Endodermal cell (in vitro differentiated cells): Measurements from ENCODE around the gene PYGO2. TPM values are rescaled to one million over a fixed set of nuclear protein-coding genes. Genes with fewer than 3 reads are reported as not detected.

Experiments used
- DNase-seq: peaks from one replicate; pipeline ENCODE4 v3.0.0-alpha.2; 2017
- H3K27ac ChIP-seq: 2 replicates; pipeline ENCODE4 v1.5.1; 2013; ENCODE audit warnings: mild to moderate bottlenecking, low read depth, low read length, moderate library complexity
- H3K27me3 ChIP-seq: 2 replicates; pipeline ENCODE4 v1.6.1; 2013; ENCODE audit warnings: mild to moderate bottlenecking, low read length, moderate library complexity; ENCODE audit not compliant: insufficient read depth, control insufficient read depth, poor library complexity, severe bottlenecking
- H3K36me3 ChIP-seq: 2 replicates; pipeline ENCODE4 v1.7.0; 2013; ENCODE audit warnings: mild to moderate bottlenecking, low read length, moderate library complexity; ENCODE audit not compliant: control insufficient read depth, insufficient read depth
- H3K4me1 ChIP-seq: one replicate; pipeline ENCODE4 v1.7.0; 2013; ENCODE audit warnings: low read length; ENCODE audit not compliant: control insufficient read depth, insufficient read depth
- H3K4me3 ChIP-seq: 2 replicates; pipeline ENCODE4 v1.5.1; 2013; ENCODE audit warnings: mild to moderate bottlenecking, low read length, moderate library complexity
- H3K9ac ChIP-seq: 2 replicates; pipeline ENCODE4 v1.6.1; 2013; ENCODE audit warnings: mild to moderate bottlenecking, low read length, moderate library complexity; ENCODE audit not compliant: poor library complexity, severe bottlenecking; ENCODE audit errors: extremely low read depth
- H3K9me3 ChIP-seq: 2 replicates; pipeline ENCODE4 v1.6.1; 2013; ENCODE audit warnings: mild to moderate bottlenecking, low read length, moderate library complexity; ENCODE audit not compliant: control insufficient read depth
- H3K27ac Mint-ChIP-seq: 2 replicates; pipeline ENCODE4 v1.8.0; 2020; ENCODE audit warnings: mixed read lengths
- H3K27me3 Mint-ChIP-seq: 2 replicates; pipeline ENCODE4 v1.8.0; 2021; ENCODE audit warnings: mild to moderate bottlenecking, mixed read lengths; ENCODE audit not compliant: insufficient read depth
- H3K36me3 Mint-ChIP-seq: 2 replicates; pipeline ENCODE4 v1.8.0; 2020; ENCODE audit warnings: low read depth, mixed read lengths
- H3K4me1 Mint-ChIP-seq: 2 replicates; pipeline ENCODE4 v1.8.0; 2020; ENCODE audit warnings: mixed read lengths
- H3K4me3 Mint-ChIP-seq: 2 replicates; pipeline ENCODE4 v1.8.0; 2020; ENCODE audit warnings: mild to moderate bottlenecking, moderate library complexity, mixed read lengths
- H3K9me3 Mint-ChIP-seq: 2 replicates; pipeline ENCODE4 v1.8.0; 2020; ENCODE audit warnings: mild to moderate bottlenecking, mixed read lengths
- WGBS, 2 experiments: methylation state at CpG; one replicate each; pipeline versions ENCODE4 v1.1.5 to v1.1.7; 2013; ENCODE audit warnings: missing lambda C conversion rate in 2 of 2, mixed read lengths in 1 of 2; ENCODE audit not compliant: insufficient coverage in 1 of 2, insufficient read length in 1 of 2; 5-methylcytosine and 5-hydroxymethylcytosine counted together
- total RNA-seq, 2 donors: library from RNA; stranded (reverse); fragmentation: NEBNext Ultra II Directional in 1 of 2; extraction: Animal tissue kit (Norgen Biotek cat#: 25700) in 1 of 2; gene quantifications; 2 replicates in 1 of 2; 3 replicates in 1 of 2; pipeline ENCODE4 v1.2.1, GENCODE V29; 2021
- TF ChIP-seq, protein P1 (sequence below): fragments of 200-600 bp; sonication (generic); conservative IDR thresholded peaks from 2 replicates; pipeline ENCODE4 v1.5.0; 2021; ENCODE audit warnings: antibody characterized with exemption, mild to moderate bottlenecking

PYGO2 gene
- total RNA-seq, 2 donors from 2014 or later, result 33.4 to 40.4 TPM

DNA sequence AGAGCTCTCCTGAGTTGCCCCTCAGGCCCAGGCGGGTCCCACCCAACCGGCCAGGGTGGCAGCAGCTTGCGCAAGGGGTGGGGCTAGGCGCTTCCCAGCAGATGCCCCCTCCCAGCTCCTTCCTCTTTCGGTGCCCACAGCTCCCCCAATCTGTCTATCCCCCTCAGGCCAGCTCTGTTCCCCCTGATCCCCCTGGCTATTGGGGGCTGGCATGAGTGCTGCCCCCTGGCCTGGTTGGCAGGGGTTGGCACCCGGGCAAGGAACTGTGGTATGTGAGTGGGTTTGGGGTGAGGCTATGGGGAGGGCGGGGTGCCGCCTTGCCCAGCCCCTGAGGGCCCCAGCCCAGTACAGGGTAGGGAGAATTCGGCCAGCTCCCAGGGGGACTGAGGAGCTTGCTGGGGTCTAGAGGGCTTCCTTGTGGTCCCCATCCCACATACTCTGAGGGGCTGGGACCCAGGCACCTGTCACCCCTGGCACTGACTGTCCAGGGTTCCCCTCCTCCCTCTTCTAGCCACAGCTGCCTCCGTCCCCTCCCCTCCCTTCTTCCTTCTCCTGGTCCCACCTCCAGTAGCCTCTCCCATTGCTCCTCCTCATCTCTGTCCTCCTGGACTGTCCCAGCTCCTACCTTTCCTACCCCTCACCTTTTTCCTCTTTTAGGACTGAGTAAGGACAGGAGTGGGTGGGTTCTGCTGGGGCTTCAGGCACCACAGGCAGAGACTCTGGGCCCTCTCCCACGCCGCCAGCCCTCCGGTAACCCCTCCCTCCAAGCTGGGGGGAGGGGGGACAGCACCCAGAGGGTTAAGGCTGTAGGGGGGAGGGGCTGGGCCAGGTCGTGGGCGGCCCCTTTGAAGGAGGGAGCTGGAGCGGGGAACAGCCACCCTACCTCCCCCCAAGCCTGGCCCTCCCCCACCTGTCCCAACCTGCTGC, 46.7 kb upstream of the PYGO2 start:
- TF ChIP-seq, protein P1, sequence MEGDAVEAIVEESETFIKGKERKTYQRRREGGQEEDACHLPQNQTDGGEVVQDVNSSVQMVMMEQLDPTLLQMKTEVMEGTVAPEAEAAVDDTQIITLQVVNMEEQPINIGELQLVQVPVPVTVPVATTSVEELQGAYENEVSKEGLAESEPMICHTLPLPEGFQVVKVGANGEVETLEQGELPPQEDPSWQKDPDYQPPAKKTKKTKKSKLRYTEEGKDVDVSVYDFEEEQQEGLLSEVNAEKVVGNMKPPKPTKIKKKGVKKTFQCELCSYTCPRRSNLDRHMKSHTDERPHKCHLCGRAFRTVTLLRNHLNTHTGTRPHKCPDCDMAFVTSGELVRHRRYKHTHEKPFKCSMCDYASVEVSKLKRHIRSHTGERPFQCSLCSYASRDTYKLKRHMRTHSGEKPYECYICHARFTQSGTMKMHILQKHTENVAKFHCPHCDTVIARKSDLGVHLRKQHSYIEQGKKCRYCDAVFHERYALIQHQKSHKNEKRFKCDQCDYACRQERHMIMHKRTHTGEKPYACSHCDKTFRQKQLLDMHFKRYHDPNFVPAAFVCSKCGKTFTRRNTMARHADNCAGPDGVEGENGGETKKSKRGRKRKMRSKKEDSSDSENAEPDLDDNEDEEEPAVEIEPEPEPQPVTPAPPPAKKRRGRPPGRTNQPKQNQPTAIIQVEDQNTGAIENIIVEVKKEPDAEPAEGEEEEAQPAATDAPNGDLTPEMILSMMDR, result no peak
- no peaks in the 10 kb centered on the region for H3K9me3 Mint-ChIP-seq
- H3K4me1 Mint-ChIP-seq, result peaks cover 22% of the 10 kb centered on the region
- Histone ChIP-seq H3K27me3 (no peaks in the 10 kb centered on the region), H3K27ac (no peak overlapping the region), H3K4me1 (peaks cover 9% of the 10 kb centered on the region), H3K4me3 (no peak overlapping the region), H3K9ac (no peak overlapping the region), H3K9me3 (no peaks in the 10 kb centered on the region), H3K36me3 (no peaks in the 10 kb centered on the region)
- 90 to 93% methylated on average over 3 to 14 of the region's 16 CpGs for WGBS, 2 experiments
- DNase-seq, result no peak
- no peak overlapping the region for H3K4me3 Mint-ChIP-seq
- H3K27ac Mint-ChIP-seq, result no peak overlapping the region
- peaks cover 5% of the 10 kb centered on the region for H3K36me3 Mint-ChIP-seq
- no peaks in the 10 kb centered on the region for H3K27me3 Mint-ChIP-seq

DNA sequence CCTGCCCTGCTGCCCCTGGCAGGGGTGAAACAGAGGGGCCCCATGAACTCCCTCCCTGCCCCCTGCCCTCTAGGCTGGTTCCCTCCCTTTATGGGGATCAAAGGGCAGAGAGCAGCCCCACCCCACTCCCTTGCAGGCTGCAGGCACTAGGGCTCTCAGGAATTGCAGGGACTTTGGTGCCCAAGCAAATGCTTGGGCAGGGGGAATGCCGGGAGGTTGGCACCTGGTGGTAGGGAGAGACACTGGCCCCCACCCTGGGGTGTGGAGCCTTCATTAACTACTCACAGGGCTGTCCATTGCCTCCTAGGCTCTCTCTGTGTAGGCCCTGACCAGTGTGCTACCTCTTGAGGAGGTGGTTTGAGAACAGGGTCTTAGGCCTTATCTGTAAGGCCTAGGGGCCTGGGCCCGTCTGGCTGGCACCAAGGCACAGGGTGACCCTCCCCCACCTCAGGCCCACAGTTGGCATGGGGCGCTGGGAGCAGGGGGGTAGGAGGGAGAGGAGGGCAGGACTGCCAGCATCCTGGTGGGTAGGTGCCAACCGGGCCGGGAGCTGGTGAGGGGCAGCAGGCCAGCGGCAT, 45.8 kb upstream of the PYGO2 start:
- TF ChIP-seq, protein P1, result no peak
- DNase-seq, result no peak
- Histone ChIP-seq H3K9me3 (no peaks in the 10 kb centered on the region), H3K4me3 (no peak overlapping the region), H3K27ac (no peak overlapping the region), H3K4me1 (peaks cover 9% of the 10 kb centered on the region), H3K36me3 (no peaks in the 10 kb centered on the region), H3K9ac (no peak overlapping the region), H3K27me3 (no peaks in the 10 kb centered on the region)
- Mint-ChIP-seq H3K4me1 (peaks cover 20% of the 10 kb centered on the region), H3K36me3 (no peaks in the 10 kb centered on the region), H3K27me3 (no peaks in the 10 kb centered on the region), H3K4me3 (no peak overlapping the region), H3K27ac (no peak overlapping the region), H3K9me3 (no peaks in the 10 kb centered on the region)
- 89% methylated on average over 6 of the region's 6 CpGs; no CpG with 5 or more reads in 1 of the 2 experiments for WGBS, 2 experiments

DNA sequence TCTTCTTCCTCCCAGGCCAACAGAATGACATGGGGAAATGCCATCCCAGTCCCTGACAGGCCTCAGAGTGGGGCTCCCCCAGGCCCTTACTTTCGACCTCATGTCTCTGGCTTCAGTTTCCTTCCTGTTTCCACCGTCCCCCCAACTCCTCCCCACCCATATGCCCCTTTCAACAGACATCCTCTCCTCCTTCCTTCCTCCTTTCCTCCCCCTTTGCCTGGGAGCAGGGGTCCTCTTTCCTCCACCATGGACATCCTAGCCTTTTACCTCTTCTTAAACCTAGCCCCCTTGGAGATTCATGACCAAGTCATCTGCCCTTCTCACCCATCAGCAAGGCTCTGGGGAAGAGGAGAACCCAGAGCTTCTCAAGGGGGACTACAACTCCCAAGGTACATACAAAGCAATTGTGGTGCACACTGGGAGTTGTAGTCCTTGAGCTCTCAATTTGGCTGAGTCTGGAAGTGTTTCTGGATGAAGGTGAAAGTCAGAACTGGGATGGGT, 45.1 kb upstream of the PYGO2 start:
- Mint-ChIP-seq H3K9me3 (no peaks in the 10 kb centered on the region), H3K4me1 (peaks cover 19% of the 10 kb centered on the region), H3K27ac (no peak overlapping the region), H3K36me3 (no peaks in the 10 kb centered on the region), H3K4me3 (no peak overlapping the region), H3K27me3 (no peaks in the 10 kb centered on the region)
- no peaks in the 10 kb centered on the region for H3K27me3 ChIP-seq
- no peak overlapping the region for H3K9ac ChIP-seq
- DNase-seq, result no peak
- H3K4me1 ChIP-seq, result peaks cover 9% of the 10 kb centered on the region
- 80 to 93% methylated on average over 2 of the region's 2 CpGs for WGBS, 2 experiments
- H3K9me3 ChIP-seq, result no peaks in the 10 kb centered on the region
- TF ChIP-seq, protein P1, result no peak
- no peak overlapping the region for H3K27ac ChIP-seq
- H3K36me3 ChIP-seq, result no peaks in the 10 kb centered on the region
- no peak overlapping the region for H3K4me3 ChIP-seq
